Measurements from ENCODE around the gene ROR2. TPM values are rescaled to one million over a fixed set of nuclear protein-coding genes. Genes with fewer than 3 reads are reported as not detected.

The ROR2 gene
- polyA plus RNA-seq, 3 donors = not detected

GRCh38 chr9:91775708-91776028 lies 174.4 kb downstream of the ROR2 start:
- intact Hi-C loops (cut with micrococcal nuclease) = no loop called here
- Mint-ChIP-seq H3K27me3 (ENCODE audit: low read depth in 3 of 3) (peaks cover 0 to 9% (median 3%) of the 10 kb centered on the region in 3 donors), H3K36me3 (no peaks in the 10 kb centered on the region)

GRCh38 chr9:91775011-91775707 lies 174.9 kb downstream of the ROR2 start:
- no peak overlapping the region for H3K9ac ChIP-seq (ENCODE audit: insufficient read depth, low read length, poor library complexity, severe bottlenecking)
- no peaks in the 10 kb centered on the region for H3K9me3 ChIP-seq (replicated peaks in 1 of 2; ENCODE audit: control insufficient read depth in 1 of 2, insufficient read depth in 1 of 2, low read length in 2 of 2)
- no peak overlapping the region for H2AFZ ChIP-seq (ENCODE audit: insufficient read depth, low read depth, low read length, poor library complexity, severe bottlenecking)
- Mint-ChIP-seq H3K27me3 (ENCODE audit: low read depth in 3 of 3) (peaks cover 0 to 7% (median 3%) of the 10 kb centered on the region in 3 donors), H3K27ac (no peak overlapping the region), H3K4me3 (no peak overlapping the region), H3K9me3 (no peaks in the 10 kb centered on the region), H3K4me1 (peaks cover 15% of the 10 kb centered on the region), H3K36me3 (no peaks in the 10 kb centered on the region)
- H3K27me3 ChIP-seq (ENCODE audit: control insufficient read depth in 2 of 2, insufficient read depth in 2 of 2, low read length in 2 of 2) = no peaks in the 10 kb centered on the region
- no peak overlapping the region for H3K27ac ChIP-seq (ENCODE audit: low read depth in 1 of 2, low read length in 2 of 2)
- H3K4me2 ChIP-seq (replicated peaks; ENCODE audit: extremely low read depth, low read length, poor library complexity, severe bottlenecking) = no peak overlapping the region
- H3K36me3 ChIP-seq (replicated peaks in 1 of 2; ENCODE audit: control insufficient read depth in 1 of 2, insufficient read depth in 2 of 2, low read length in 2 of 2) = no peaks in the 10 kb centered on the region
- TF ChIP-seq, protein P1, sequence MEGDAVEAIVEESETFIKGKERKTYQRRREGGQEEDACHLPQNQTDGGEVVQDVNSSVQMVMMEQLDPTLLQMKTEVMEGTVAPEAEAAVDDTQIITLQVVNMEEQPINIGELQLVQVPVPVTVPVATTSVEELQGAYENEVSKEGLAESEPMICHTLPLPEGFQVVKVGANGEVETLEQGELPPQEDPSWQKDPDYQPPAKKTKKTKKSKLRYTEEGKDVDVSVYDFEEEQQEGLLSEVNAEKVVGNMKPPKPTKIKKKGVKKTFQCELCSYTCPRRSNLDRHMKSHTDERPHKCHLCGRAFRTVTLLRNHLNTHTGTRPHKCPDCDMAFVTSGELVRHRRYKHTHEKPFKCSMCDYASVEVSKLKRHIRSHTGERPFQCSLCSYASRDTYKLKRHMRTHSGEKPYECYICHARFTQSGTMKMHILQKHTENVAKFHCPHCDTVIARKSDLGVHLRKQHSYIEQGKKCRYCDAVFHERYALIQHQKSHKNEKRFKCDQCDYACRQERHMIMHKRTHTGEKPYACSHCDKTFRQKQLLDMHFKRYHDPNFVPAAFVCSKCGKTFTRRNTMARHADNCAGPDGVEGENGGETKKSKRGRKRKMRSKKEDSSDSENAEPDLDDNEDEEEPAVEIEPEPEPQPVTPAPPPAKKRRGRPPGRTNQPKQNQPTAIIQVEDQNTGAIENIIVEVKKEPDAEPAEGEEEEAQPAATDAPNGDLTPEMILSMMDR (IDR thresholded peaks at IDR 0.05) = peak; percentile 70
- 80% methylated on average over 8 of the region's 9 CpGs for whole genome bisulfite sequencing (ENCODE audit: insufficient coverage)
- intact Hi-C loops (cut with micrococcal nuclease) = no loop called here
- H4K20me1 ChIP-seq (ENCODE audit: insufficient read depth, low read length) = no peaks in the 10 kb centered on the region
- no peaks in the 10 kb centered on the region for H3K4me1 ChIP-seq (ENCODE audit: control insufficient read depth in 1 of 2, insufficient read depth in 2 of 2, low read length in 2 of 2)
- DNase-seq = peak in 1 of 3 donors; percentile 11
- H3K79me2 ChIP-seq (ENCODE audit: insufficient read depth, low read length) = no peaks in the 10 kb centered on the region
- no peak overlapping the region for H3K4me3 ChIP-seq (replicated peaks in 1 of 3; ENCODE audit: low read depth in 2 of 3, low read length in 3 of 3)

More at GRCh38 chr9:91775708-91776028, 174.4 kb downstream of the ROR2 start:
- H3K79me2 ChIP-seq (ENCODE audit: insufficient read depth, low read length) = no peaks in the 10 kb centered on the region
- WGBS (ENCODE audit: insufficient coverage) = no CpG with 5 or more reads among the region's 4 CpGs
- H3K27ac ChIP-seq (ENCODE audit: low read depth in 1 of 2, low read length in 2 of 2) = no peak overlapping the region
- no peak overlapping the region for H3K4me3 ChIP-seq (replicated peaks in 1 of 3; ENCODE audit: low read depth in 2 of 3, low read length in 3 of 3)
- no peaks in the 10 kb centered on the region for H3K36me3 ChIP-seq (replicated peaks in 1 of 2; ENCODE audit: control insufficient read depth in 1 of 2, insufficient read depth in 2 of 2, low read length in 2 of 2)
- no peak for DNase-seq
- H3K4me3 Mint-ChIP-seq = no peak overlapping the region
- no peak overlapping the region for H3K27ac Mint-ChIP-seq
- no peaks in the 10 kb centered on the region for H3K9me3 Mint-ChIP-seq
- no peak overlapping the region for H2AFZ ChIP-seq (ENCODE audit: insufficient read depth, low read depth, low read length, poor library complexity, severe bottlenecking)
- no peak overlapping the region for H3K4me2 ChIP-seq (replicated peaks; ENCODE audit: extremely low read depth, low read length, poor library complexity, severe bottlenecking)
- H3K4me1 Mint-ChIP-seq = peaks cover 15% of the 10 kb centered on the region
- no peaks in the 10 kb centered on the region for H3K27me3 ChIP-seq (ENCODE audit: control insufficient read depth in 2 of 2, insufficient read depth in 2 of 2, low read length in 2 of 2)
- no peaks in the 10 kb centered on the region for H4K20me1 ChIP-seq (ENCODE audit: insufficient read depth, low read length)
- H3K9me3 ChIP-seq (replicated peaks in 1 of 2; ENCODE audit: control insufficient read depth in 1 of 2, insufficient read depth in 1 of 2, low read length in 2 of 2) = no peaks in the 10 kb centered on the region
- TF ChIP-seq, protein P1 (IDR thresholded peaks at IDR 0.05) = peak; percentile 37
- no peaks in the 10 kb centered on the region for H3K4me1 ChIP-seq (ENCODE audit: control insufficient read depth in 1 of 2, insufficient read depth in 2 of 2, low read length in 2 of 2)
- no peak overlapping the region for H3K9ac ChIP-seq (ENCODE audit: insufficient read depth, low read length, poor library complexity, severe bottlenecking)
